ENCODE measurements around the gene GET4.

DNA sequence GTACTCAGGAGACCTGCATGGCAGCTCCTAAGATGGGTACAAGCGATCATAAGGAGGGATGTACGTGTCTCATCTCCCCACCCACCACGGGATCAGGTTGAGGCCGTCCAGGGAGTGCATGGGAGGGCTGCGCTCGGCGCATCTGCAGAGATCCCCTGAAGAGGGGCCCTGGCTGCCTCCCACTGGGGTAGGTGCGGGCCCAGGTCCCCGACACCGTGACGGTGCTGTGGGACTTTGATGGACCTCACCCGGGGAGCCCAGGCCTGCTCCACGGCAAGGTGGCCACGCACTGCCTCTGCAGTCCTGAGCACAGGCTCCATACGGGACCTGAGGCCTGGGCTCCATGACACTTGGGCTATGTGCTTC is 12.7 kb downstream of the GET4 start:
- TF ChIP-seq, protein P1, sequence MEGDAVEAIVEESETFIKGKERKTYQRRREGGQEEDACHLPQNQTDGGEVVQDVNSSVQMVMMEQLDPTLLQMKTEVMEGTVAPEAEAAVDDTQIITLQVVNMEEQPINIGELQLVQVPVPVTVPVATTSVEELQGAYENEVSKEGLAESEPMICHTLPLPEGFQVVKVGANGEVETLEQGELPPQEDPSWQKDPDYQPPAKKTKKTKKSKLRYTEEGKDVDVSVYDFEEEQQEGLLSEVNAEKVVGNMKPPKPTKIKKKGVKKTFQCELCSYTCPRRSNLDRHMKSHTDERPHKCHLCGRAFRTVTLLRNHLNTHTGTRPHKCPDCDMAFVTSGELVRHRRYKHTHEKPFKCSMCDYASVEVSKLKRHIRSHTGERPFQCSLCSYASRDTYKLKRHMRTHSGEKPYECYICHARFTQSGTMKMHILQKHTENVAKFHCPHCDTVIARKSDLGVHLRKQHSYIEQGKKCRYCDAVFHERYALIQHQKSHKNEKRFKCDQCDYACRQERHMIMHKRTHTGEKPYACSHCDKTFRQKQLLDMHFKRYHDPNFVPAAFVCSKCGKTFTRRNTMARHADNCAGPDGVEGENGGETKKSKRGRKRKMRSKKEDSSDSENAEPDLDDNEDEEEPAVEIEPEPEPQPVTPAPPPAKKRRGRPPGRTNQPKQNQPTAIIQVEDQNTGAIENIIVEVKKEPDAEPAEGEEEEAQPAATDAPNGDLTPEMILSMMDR (IDR thresholded peaks at IDR 0.05; ENCODE audit: low read depth, low read length): no peak
- no peak for TF ChIP-seq POLR2A (IDR thresholded peaks at IDR 0.05; ENCODE audit: extremely low read depth, insufficient read length)
